Activated CD8-positive, alpha-beta memory T cell treated with anti-CD3 and anti-CD28 coated beads for 48 hours (primary cell): ENCODE data around the gene FOXP2.
"Not testable (repeated sequence)": the region's sequence is repeated elsewhere in the genome, so short reads cannot be mapped to it uniquely, and the experiment has no call there.

Experiments used
- DNase-seq, 3 experiments: peaks; one replicate each; pipeline ENCODE4 v3.0.0-alpha.2; 2020; ENCODE audit warnings: low read depth in 2 of 3, low spot score in 2 of 3

Gene FOXP2

DNA sequence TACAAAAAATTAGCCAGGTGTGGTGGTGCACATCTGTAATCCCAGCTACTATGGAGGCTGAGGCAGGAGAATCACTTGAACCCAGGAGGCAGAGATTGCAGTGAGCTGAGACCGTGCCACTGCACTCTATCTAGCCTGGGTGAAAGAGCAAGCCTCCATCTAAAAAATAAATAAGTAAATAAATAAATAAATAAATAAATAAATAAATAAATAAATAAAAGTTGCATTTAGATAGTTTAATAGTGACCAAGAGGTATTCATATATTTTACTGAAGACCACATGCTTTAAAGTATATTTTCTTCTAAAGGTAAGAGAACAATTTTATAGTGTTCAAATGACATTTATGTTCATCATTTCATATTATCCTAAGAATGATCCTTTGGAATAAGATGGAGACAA lies 82.9 kb downstream of the FOXP2 start:
- not testable (repeated sequence) for DNase-seq

DNA sequence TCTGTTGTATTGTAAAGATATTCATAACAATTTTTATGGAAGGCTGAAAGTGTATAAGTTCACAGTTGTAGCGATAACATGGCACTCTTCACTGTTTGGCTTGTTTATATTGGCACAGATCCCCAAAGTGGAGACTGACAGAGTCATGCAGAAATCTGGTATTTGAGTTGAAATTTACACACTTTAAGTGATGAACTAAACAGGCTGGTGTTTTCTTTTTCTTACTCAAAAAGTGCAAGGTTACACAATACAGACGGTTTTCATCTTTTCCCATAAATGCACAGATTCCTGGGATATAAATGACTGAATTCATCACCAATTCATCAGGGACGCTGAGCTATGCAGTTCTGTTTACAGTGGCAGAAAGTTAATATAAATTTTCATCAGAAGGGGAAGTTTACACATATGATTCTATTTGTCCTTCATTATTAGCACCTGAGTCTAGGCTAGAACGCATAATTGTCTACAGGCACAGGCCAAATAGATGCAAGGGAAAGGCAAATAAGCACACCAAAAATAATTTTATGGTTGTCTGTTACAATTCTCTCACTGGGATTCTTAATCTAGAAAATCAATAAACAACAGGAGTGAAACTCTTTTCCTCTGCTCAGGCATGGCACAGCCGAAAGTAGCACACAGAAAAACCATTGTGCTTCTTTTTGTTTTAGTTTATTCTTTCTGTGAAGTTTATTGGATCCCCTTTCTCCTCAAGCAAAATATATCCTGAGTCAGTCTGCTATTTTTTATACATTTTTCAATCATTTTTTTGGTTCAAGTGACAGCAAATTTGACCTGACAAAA lies 88.0 kb downstream of the FOXP2 start:
- no peak for DNase-seq

DNA sequence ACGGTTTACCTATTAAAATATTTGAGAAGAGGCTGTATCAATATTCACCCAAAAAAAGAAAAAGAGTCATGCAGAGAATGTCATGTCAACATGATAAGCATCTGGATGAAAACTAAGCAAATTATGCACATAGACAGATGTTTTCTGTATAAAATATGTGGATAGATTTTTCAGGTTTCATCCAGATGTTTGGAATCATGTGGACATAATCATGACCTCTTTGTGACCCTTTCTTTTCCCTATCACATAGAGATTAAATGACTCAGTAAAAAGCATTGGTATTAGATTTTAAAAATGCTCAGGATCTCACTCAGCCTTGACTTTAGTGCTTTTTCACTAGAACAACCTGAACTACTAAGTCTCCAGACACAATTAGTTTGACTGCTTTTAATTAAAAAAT lies 90.0 kb downstream of the FOXP2 start:
- no peak for DNase-seq

DNA sequence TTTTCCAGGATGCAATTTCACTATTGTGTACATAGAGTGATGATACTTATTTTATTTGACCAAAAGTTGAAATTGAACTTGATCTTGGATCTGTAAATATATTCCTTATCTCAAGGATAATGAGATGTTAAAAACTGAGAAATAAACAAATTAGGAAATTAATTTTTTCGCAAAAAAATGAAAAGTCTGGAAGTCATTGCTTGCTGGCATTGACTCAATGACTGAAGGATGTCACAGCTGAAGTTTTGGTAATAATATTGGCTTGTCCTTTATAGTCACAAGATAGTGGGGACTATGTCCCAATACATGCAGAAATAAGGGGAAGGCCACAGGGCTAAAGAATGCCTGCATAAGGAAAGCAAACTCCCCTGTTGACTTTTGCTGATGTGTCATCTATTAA lies 92.8 kb downstream of the FOXP2 start:
- no peak for DNase-seq

DNA sequence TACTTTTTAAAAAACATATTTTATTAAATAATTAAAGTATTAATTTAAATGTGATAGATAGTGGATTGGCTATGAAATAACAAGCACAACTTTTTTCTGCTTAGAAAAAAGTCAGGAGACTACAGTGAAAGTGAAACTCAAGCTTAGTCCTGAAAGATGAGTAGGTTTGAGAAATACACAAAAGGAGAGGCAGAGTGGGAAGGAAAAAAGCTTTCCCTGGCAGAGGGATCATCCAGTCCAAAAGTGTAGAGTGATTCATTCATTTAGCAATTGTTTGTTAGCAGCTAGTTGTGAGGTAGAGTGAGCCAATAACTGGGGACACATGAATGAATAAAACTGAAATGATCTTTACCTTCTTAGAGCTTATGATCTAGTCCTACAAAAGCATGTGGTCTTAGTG lies 93.5 kb downstream of the FOXP2 start:
- DNase-seq = no peak

DNA sequence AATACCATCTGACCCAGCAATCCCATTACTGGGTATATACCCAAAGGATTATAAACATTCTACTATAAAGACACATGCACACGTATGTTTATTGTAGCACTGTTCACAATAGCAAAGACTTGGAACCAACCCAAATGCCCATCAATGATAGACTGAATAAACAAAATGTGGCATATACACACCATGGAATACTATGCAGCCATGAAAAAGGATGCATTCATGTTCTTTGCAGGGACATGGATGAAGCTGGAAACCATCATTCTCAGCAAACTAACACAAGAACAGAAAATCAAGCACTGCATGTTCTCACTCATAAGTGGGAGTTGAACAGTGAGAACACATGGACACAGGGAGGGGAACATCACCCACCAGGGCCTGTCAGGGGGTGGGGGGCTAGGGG lies 96.2 kb downstream of the FOXP2 start:
- not testable (repeated sequence) for DNase-seq

DNA sequence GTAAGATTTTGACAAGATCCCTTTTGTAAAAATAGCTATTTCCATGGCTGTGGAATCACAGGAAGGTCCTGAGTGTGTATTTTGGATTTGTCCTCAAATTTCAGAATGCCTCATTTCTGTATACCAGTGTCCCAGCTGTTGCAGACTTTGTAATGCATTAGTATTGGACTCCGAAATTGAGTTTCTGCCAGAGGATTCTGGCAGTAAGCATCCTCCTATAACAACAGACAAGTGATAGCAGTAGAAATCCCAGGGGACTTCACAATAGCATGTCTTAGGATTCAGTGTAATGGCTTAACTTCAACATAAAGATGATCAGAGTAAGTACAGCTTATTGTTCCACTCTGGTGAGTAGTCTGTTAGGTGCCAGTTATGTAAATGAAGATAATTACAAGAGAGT lies 104.6 kb downstream of the FOXP2 start:
- DNase-seq = no peak

DNA sequence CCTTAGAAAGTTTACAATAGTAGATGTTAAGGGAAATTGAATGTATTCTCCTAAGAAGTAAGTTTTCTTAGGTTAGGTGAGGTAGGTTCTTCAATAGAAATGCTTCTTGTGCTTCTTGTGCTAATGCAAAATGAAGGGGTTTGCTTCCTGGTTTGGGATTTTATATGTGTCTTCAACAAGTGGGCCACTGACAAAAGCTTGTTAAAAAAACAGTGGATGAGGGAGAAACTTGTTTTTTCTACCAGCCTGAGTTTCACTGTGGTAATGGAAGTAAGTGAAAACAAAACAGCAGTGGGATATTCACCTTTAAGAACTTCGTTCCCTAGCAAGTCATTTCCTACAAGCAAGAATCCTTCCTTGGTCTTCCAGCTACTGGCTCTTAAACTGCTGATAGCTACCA lies 107.5 kb downstream of the FOXP2 start:
- DNase-seq = no peak

DNA sequence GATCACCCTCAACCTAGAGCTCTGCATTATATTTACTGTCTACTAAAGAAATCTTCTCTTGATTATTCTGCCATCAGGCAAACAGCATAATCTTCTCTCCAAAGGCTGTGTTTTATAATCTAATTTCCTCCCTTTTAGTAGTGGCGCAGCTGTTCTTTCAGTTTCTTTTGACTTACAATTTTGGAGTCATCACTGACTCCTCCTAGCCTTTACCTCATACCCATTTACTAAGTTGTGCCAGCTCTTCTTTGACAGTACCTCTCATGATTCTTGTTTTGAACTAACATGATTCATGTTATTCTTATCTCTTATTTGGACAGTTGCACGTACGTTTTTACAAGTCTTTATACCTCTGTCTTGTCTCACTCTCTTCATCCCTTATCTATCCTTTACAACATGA lies 113.0 kb downstream of the FOXP2 start:
- DNase-seq = no peak

DNA sequence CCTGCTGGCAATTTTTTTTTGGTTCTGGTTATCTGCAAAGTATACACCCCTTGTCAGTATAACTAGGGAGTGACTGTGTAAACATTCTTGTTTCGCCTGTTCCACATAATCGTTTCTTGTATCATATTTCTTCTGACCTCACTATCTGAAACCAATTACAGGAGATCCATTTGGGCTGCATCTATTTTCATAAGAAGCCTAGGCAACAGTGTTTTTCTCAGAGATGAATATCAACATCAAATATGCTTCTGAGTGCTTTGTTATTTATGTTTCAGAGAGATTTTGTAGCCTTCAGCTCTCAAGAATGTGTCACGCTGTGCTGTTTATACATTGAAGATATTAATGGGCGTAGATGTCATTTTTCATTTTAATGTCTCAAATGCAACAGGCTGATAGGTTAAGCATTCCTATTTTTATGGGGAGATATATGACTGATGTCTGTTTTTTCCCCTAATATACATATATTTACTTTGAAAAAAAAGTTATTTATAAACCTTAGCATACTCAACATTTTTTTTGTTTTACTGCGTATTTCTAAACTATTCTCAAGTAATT lies 115.5 kb downstream of the FOXP2 start:
- DNase-seq = no peak

DNA sequence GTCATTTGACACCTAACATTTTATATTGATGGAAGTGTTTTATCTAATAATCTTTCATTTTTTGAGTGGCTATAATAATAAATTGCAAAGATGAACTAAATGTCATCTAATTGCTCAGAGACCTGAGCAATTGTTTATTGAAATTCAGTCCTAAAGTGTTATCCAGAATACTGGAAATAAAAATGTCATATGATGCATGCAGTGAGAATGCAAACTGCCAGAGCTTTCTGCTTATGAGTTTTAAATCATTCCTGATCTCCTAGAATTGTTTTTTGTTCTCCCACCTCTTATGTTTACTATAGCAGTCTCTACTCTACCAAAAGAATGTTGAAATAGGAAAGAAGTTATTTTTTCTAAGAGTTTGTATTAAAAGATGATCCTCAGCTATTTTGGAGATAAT lies 116.7 kb downstream of the FOXP2 start:
- DNase-seq = no peak

DNA sequence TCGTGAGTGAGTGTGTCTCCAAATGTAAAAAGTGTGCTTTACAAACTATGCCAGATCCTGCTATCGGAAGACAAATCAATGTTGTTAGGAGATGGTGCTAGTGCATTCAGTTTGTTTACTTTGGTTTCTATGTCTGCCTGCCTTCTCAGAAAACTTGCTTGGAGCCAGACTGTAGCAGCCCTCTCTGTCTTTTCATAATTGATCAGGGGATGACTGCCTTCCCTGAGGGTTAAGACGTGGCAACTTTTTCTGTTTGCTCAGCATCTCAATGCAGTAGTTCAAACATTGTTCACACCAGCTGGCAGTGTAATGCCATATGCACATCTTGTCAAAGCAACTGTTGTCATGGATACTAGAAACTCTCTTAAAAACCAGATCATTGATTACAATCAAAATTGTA lies 118.5 kb downstream of the FOXP2 start:
- no peak for DNase-seq

DNA sequence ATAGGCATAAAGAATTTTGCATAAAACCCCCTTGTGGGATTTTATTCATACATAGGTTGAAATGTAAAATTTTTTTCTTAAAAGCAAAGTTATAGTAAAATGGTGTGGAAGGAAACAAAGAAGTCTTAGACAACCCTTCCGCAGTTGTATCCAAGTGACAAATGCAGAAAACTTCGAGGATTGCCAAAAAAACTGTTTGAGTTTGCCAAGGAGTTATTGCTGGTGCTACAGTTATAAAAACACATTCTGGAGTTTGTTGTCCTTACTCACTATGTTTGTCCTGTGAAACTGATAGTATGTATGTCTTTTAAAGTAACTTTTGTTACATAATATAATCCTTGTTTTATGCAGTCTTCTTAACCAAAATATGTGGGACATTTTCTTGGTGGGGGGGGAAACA lies 120.3 kb downstream of the FOXP2 start:
- no peak for DNase-seq

DNA sequence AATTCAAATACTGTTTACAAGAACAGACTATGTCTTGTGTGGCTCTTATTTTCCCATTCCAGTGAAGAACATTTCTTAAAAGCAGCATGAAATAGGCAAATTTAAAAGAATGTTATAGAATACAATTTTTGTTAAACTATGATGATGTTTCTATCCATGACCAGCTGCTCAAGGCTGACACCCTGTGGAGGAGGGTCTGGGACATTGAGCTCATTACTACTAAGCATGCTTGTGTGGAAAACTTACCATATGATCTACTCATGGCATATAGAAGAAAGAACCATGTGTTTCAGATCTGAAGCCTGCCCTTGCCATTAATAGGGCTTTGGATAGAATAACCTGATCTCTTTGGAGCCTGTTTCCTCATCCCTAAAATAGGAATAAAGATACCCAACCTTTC lies 125.0 kb downstream of the FOXP2 start:
- DNase-seq = no peak

DNA sequence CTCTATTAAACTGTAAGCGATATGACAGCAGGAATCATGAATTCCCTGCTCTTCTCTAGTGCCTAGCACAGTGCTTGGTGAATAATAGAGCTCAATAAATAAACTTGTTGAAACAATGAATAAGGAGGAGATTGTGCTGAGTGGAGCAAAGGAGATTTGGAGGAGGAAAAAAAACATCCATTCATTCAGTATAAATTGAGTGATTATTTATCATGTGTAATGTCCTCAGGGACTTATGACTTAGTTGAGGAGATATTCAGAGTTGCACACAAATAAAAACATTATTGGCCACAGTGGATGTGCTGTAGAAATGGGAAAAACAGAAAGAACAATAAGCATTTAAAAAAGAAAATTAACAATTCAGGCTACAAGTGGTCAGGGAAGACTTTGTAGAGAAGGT lies 125.7 kb downstream of the FOXP2 start:
- no peak for DNase-seq

DNA sequence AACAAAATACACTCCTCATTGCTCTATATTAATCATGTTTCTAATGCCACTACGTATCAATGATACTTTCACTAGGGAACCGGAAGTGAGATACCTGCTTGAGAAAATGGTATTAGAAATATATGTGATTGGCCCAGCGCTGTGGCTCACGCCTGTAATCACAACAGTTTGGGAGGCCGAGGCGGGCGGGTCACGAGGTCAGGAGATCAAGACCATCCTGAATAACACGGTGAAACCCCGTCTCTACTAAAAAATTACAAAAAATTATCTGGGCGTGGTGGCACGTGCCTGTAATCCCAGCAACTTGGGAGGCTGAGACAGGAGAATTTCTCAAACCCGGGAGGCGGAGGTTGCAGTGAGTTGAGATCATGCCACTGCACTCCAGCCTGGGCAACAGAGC lies 132.7 kb downstream of the FOXP2 start:
- DNase-seq = not testable (repeated sequence)

DNA sequence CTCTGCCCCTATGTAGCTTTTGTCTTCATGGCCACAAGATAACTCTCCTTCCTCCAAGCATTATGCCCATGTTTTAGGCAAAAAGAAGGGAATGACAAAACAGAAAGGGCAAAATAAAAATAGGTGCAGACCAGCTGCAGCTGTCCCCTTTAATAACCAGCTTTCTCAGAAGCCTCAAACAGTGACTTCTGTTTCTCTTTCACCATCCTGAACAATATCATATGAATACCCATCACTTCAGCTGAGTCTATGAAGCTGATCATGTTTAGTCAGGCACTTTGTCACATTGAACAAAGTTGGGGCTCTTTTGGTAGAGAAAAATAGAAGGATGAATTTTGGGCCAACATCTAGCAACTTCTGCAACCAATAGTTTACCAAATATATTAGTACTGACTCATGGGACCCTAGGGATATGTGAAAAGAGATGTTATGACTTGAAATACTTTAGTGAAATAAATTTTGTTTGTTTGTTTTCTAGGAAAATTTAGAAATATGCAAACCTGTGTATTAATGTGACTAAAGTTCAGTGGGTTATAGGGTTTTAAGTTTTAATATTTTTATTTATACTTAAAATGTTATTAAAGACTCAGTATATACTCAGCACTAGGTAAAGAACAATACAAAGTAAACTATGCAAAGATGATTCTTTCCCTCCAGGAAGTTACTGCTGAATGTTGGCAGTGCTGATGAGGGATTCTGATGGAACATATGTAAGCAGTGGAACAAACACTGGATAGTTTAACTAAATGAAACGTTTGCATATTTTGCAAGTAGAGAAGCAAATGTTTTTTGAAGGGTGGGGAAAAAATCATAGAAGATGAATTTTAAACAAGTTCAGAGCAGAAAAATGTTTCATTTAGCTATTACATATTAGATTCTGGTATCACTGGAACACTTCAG lies 133.7 kb downstream of the FOXP2 start:
- DNase-seq = no peak

DNA sequence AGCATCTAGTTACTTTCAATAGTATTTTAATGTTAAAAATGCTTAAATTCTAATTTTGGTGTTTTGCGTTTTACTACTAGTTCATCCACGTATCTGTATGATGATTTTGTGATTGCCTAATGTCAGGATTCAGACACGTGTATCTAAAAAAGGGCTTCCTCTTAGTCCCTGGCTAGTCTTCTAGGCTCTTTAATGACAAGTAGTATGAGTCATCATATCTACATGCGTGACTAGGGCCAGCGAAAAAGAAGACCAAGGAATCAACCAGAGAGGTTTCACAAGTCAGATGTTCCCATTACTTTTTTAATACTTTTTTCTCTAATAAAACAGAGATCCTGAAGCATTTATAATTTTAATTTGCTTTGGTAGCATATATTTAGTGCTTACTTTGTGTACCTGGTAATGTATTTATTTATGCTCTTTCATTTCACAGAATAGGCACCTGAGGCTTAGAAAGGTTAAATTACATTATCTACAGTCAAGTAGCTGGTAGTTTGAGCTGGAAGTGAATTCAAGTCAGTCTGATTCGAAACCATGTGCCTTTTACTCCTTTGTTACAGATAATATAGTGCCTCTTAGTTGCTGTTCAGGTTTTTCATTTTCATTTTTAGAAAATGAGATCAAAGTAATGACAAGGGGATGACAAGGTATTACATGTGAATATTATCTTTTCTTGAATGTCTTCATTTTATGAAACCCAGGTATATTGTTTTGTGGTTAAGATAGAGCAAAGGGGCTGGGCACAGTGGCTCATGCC lies 140.3 kb downstream of the FOXP2 start:
- DNase-seq = no peak

DNA sequence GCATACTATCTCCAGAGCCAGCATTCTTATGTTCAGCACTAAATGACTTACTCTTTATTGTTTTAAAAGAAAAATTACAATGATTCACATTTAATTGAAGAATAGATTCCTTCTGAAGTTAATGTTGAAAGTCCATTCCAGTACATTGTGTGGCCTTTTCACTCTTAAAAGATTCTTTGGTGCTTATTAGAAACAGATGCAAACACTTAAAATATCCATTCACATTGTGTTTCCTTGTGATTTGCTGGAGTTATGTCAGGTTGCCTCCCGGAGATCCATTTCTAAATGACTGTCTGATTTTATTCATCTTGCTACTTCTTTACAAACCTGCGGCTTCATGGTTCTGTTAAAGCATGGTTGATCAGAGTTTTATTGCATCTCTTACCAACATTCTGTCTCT lies 152.8 kb downstream of the FOXP2 start:
- DNase-seq = no peak

DNA sequence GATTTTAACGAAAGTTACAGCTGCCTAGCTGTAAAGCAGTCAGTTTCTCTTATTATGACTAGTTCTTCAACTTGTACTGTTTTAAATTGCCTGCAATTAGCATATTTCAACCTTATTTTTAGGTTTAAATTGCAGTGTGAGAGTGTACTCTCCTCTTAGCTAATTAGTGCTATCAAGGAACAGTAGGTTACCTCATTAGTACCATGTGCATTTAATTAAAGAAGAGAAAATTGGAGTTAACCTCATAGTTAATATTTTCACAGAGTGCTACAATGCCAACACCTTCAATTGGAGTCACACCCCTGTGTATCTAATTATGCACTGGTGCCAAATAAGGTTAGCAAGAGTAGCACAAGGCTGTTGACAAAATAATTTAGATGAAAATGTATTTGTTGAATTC lies 154.6 kb downstream of the FOXP2 start:
- no peak for DNase-seq

DNA sequence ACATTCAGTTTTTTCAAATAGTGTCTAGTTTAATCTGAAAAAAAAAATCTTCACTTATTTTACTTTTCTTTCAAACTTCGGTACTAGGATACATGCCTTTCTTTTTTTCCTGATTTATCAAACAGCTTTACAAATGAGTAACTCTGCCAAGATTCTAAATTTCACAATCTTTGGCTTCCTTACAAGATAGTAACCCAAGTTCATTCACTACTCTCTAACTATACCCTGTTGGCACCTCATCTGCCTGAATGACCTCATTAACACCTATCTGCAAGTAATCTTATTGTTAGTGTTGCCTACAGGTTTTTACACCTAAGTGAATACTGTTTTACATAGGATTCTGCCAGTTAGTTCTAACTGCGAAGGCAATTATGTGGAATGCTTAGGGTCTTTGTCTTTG lies 159.8 kb downstream of the FOXP2 start:
- no peak for DNase-seq
